Measurements from ENCODE around the gene HIF1A. TPM values are rescaled to one million over a fixed set of nuclear protein-coding genes. Genes with fewer than 3 reads are reported as not detected.

Gene HIF1A
- total and polyA plus RNA-seq, 2 of the 13 experiments (the other 11 are each of a cell fraction or from before 2014, with no cell fraction given), result 41.0 to 126 TPM

DNA sequence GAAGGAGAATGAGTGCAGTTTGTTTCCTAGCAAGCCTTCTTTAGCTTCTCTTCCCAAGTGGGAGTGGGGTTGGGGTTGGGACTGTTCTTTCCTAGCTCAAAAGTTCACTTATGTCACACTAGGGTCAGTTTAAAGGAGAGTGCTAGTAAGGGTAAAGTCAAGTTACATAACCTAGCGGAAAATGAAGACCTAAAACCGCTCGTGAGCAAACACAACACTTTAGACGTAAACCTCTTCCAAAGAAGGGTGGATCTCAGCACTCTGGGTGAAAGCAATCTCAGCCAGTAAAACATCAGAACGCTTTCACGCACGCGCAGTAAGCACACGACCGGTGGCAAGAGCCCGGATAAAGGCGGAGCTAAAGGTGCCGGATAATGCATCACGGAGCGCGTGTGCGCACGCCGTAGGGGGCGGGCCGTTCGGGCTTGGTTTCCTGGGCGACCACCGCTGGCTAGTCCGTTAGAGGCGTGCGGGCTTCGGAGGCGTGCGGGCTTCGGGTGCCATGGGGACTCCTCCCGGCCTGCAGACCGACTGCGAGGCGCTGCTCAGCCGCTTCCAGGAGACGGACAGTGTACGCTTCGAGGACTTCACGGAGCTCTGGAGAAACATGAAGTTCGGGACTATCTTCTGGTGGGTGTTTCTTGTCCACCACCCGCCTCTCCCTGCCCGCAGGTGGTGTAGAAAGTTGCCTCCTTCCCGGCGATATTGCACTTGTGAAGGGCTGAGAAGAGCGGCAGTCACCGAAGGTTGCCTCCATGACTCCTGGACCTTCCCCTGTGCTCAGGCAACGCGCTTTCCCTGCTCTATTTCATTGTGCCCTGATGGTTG lies 66.9 kb downstream of the HIF1A start, which contains the start of gene SNAPC1 (continued):
- TF ChIP-seq, protein P1, sequence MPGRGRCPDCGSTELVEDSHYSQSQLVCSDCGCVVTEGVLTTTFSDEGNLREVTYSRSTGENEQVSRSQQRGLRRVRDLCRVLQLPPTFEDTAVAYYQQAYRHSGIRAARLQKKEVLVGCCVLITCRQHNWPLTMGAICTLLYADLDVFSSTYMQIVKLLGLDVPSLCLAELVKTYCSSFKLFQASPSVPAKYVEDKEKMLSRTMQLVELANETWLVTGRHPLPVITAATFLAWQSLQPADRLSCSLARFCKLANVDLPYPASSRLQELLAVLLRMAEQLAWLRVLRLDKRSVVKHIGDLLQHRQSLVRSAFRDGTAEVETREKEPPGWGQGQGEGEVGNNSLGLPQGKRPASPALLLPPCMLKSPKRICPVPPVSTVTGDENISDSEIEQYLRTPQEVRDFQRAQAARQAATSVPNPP (CRISPR knock-in tag; IDR thresholded peaks at IDR 0.05), result no peak
- TF ChIP-seq ETV6 (CRISPR knock-in tag; conservative IDR thresholded peaks at IDR 0.05) (no peak; the same call in 1 of the 2 replicates), AKAP8 (CRISPR knock-in tag; IDR thresholded peaks at IDR 0.05) (no peak), ESRRA (CRISPR knock-in tag; IDR thresholded peaks at IDR 0.05; ENCODE audit: low read depth) (no peak; the same call in 1 of the 2 replicates), HOXA5 (CRISPR knock-in tag; IDR thresholded peaks at IDR 0.05) (no peak), HNF1A (IDR thresholded peaks at IDR 0.05; ENCODE audit: low read depth) (no peak), HNF1A (CRISPR knock-in tag; IDR thresholded peaks at IDR 0.05; ENCODE audit: borderline replicate concordance) (0 out of 2 replicates have a peak, but pooled peaks have one; percentile 18), PBX3 (CRISPR knock-in tag; IDR thresholded peaks at IDR 0.05; ENCODE audit: borderline replicate concordance) (no peak), ZNF260 (CRISPR knock-in tag; IDR thresholded peaks at IDR 0.05; ENCODE audit: borderline replicate concordance, low read depth) (no peak), ZNF512B (CRISPR knock-in tag; IDR thresholded peaks at IDR 0.05; ENCODE audit: borderline replicate concordance) (no peak), KLF11 (CRISPR knock-in tag; IDR thresholded peaks at IDR 0.05) (0 out of 2 replicates have a peak, but pooled peaks have one; percentile 49), ZNF281 (CRISPR knock-in tag; IDR thresholded peaks at IDR 0.05; ENCODE audit: borderline replicate concordance) (no peak), ZBTB42 (CRISPR knock-in tag; IDR thresholded peaks at IDR 0.05) (no peak)
- TF ChIP-seq, protein P2, sequence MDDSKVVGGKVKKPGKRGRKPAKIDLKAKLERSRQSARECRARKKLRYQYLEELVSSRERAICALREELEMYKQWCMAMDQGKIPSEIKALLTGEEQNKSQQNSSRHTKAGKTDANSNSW (CRISPR knock-in tag; IDR thresholded peaks at IDR 0.05; ENCODE audit: borderline replicate concordance), result no peak

Measured in HepG2 (cell line).